HG03342 (cell line): ENCODE results near the gene TRIM41.

Experiments
- ATAC-seq: cut with Tn5 transposase; IDR thresholded peaks from one replicate; pipeline ENCODE4 v1.9.1; 2021; ENCODE audit warnings: mild to moderate bottlenecking, moderate library complexity; ENCODE audit not compliant: unreplicated experiment

TRIM41 gene

GRCh38 chr5:181192337-181193046 is 30.6 kb upstream of the TRIM41 start:
- ATAC-seq: no peak

- no peak for ATAC-seq
Measured at GRCh38 chr5:181193656-181194055, 29.4 kb upstream of the TRIM41 start.

GRCh38 chr5:181194489-181195248 is 28.4 kb upstream of the TRIM41 start:
- no peak for ATAC-seq

GRCh38 chr5:181195249-181195761 is 27.8 kb upstream of the TRIM41 start:
- no peak for ATAC-seq

GRCh38 chr5:181197326-181197951 is 25.6 kb upstream of the TRIM41 start:
- ATAC-seq: no peak

- no peak for ATAC-seq
Measured at GRCh38 chr5:181198106-181198685, 24.9 kb upstream of the TRIM41 start.

GRCh38 chr5:181198905-181199519 is 24.1 kb upstream of the TRIM41 start:
- ATAC-seq: peak; percentile 82

- no peak for ATAC-seq
Measured at GRCh38 chr5:181199881-181200638, 23.0 kb upstream of the TRIM41 start.

GRCh38 chr5:181200816-181201215 is 22.3 kb upstream of the TRIM41 start:
- ATAC-seq: no peak

GRCh38 chr5:181203093-181203711 is 19.9 kb upstream of the TRIM41 start:
- ATAC-seq: no peak

GRCh38 chr5:181203777-181204112 is 19.3 kb upstream of the TRIM41 start:
- ATAC-seq: no peak

- ATAC-seq: no peak
Measured at GRCh38 chr5:181204113-181204825, 18.8 kb upstream of the TRIM41 start.

- ATAC-seq: no peak
Measured at GRCh38 chr5:181204826-181205760, 18.0 kb upstream of the TRIM41 start, which contains the start of gene TRIM7. Gene TRIM7 (minus strand): TSS chr5:181205196. CDS start chr5:181205110, 86 bp downstream.

- no peak for ATAC-seq
Measured at GRCh38 chr5:181205761-181206649, 17.1 kb upstream of the TRIM41 start.

GRCh38 chr5:181207214-181207959 is 15.7 kb upstream of the TRIM41 start:
- no peak for ATAC-seq

- no peak for ATAC-seq
Measured at GRCh38 chr5:181207960-181208253, 15.2 kb upstream of the TRIM41 start.
